WTC11 (cell line): Measurements from ENCODE around the gene CACNA1H.

Experiments
- CREB1 ChIP-seq: sonication (generic); formaldehyde crosslinking; IDR thresholded peaks from 2 replicates; pipeline ENCODE4 v1.8.0; 2023; ENCODE audit warnings: mild to moderate bottlenecking, missing genetic modification reagents
- FOXJ3 ChIP-seq: sonication (generic); formaldehyde crosslinking; IDR thresholded peaks from 2 replicates; pipeline ENCODE4 v1.9.0; 2021; ENCODE audit warnings: missing genetic modification reagents, mild to moderate bottlenecking, borderline replicate concordance
- MXD4 ChIP-seq: fragments of 250-450 bp; sonication (Bioruptor Pico); IDR thresholded peaks from 2 replicates; pipeline ENCODE4 v1.8.0; 2021; ENCODE audit warnings: mild to moderate bottlenecking, moderate library complexity, borderline replicate concordance
- NFYB ChIP-seq: sonication (generic); formaldehyde crosslinking; conservative IDR thresholded peaks from 2 replicates; pipeline ENCODE4 v1.8.0; 2022; ENCODE audit warnings: low read depth, missing genetic modification reagents
- NR3C1 ChIP-seq: sonication (generic); formaldehyde crosslinking; conservative IDR thresholded peaks from 2 replicates; pipeline ENCODE4 v1.8.1; 2023; ENCODE audit warnings: low read depth, mild to moderate bottlenecking, missing genetic modification reagents
- SP1 ChIP-seq: sonication (generic); formaldehyde crosslinking; conservative IDR thresholded peaks from 2 replicates; pipeline ENCODE4 v1.8.1; 2022; ENCODE audit warnings: missing genetic modification reagents
- TEAD4 ChIP-seq: sonication (generic); formaldehyde crosslinking; IDR thresholded peaks from 2 replicates; pipeline ENCODE4 v1.8.0; 2022; ENCODE audit warnings: mild to moderate bottlenecking, missing genetic modification reagents
- ZNF263 ChIP-seq: sonication (generic); formaldehyde crosslinking; IDR thresholded peaks from 2 replicates; pipeline ENCODE4 v1.8.1; 2022; ENCODE audit warnings: low read depth, mild to moderate bottlenecking, moderate library complexity, missing genetic modification reagents
- TF ChIP-seq, protein P1 (sequence below): fragments of 200-600 bp; IDR thresholded peaks from 2 replicates; pipeline ENCODE4 v1.8.0; 2022; ENCODE audit warnings: antibody characterized with exemption
- TF ChIP-seq, protein P2 (sequence below): sonication (generic); formaldehyde crosslinking; IDR thresholded peaks from 2 replicates; pipeline ENCODE4 v1.8.1; 2022; ENCODE audit warnings: low read depth, missing genetic modification reagents, borderline replicate concordance
- TF ChIP-seq, protein P3 (sequence below): sonication (generic); formaldehyde crosslinking; IDR thresholded peaks from 2 replicates; pipeline ENCODE4 v1.8.1; 2022; ENCODE audit warnings: mild to moderate bottlenecking, missing genetic modification reagents, moderate library complexity, borderline replicate concordance
- TF ChIP-seq, protein P4 (sequence below): sonication (generic); formaldehyde crosslinking; IDR thresholded peaks from 2 replicates; pipeline ENCODE4 v1.8.1; 2023; ENCODE audit warnings: mild to moderate bottlenecking, missing genetic modification reagents
- TF ChIP-seq, protein P5 (sequence below): sonication (generic); formaldehyde crosslinking; conservative IDR thresholded peaks from 2 replicates; pipeline ENCODE4 v1.8.1; 2022; ENCODE audit warnings: mild to moderate bottlenecking, missing genetic modification reagents
- TF ChIP-seq, protein P6 (sequence below): sonication (generic); formaldehyde crosslinking; IDR thresholded peaks from 2 replicates; pipeline ENCODE4 v1.8.1; 2023; ENCODE audit warnings: mild to moderate bottlenecking, missing genetic modification reagents, moderate library complexity

DNA sequence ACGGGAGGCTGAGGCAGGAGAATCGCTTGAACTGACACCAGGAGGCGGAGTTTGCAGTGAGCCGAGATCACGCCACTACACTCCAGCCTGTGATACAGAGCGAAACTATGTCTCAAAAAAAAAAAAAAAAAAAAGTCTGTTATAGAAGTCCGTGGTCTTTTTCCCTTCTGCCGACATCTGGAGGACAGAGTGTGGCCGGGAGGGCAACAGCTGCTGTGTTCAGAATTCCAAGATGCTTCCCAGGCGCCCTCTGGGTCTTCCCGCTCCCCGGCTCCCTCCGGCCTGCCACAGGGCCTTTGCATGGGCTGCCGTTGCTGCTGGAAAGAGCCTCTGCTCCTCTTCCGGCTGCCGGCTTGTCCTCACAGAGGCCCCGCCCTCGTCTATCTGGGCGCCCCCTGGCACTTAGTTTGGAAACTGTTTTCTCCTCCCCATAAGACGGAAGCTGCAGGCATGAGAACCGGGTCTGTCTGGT, 2.4 kb upstream of the CACNA1H start:
- TF ChIP-seq MXD4 (CRISPR knock-in tag), result no peak
- TF ChIP-seq, protein P1, sequence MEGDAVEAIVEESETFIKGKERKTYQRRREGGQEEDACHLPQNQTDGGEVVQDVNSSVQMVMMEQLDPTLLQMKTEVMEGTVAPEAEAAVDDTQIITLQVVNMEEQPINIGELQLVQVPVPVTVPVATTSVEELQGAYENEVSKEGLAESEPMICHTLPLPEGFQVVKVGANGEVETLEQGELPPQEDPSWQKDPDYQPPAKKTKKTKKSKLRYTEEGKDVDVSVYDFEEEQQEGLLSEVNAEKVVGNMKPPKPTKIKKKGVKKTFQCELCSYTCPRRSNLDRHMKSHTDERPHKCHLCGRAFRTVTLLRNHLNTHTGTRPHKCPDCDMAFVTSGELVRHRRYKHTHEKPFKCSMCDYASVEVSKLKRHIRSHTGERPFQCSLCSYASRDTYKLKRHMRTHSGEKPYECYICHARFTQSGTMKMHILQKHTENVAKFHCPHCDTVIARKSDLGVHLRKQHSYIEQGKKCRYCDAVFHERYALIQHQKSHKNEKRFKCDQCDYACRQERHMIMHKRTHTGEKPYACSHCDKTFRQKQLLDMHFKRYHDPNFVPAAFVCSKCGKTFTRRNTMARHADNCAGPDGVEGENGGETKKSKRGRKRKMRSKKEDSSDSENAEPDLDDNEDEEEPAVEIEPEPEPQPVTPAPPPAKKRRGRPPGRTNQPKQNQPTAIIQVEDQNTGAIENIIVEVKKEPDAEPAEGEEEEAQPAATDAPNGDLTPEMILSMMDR, result no peak
- TF ChIP-seq NR3C1 (CRISPR knock-in tag), result no peak
- TF ChIP-seq TEAD4 (CRISPR knock-in tag), result no peak
- no peak for TF ChIP-seq FOXJ3 (CRISPR knock-in tag)
- no peak for TF ChIP-seq ZNF263 (CRISPR knock-in tag)
- TF ChIP-seq, protein P2, sequence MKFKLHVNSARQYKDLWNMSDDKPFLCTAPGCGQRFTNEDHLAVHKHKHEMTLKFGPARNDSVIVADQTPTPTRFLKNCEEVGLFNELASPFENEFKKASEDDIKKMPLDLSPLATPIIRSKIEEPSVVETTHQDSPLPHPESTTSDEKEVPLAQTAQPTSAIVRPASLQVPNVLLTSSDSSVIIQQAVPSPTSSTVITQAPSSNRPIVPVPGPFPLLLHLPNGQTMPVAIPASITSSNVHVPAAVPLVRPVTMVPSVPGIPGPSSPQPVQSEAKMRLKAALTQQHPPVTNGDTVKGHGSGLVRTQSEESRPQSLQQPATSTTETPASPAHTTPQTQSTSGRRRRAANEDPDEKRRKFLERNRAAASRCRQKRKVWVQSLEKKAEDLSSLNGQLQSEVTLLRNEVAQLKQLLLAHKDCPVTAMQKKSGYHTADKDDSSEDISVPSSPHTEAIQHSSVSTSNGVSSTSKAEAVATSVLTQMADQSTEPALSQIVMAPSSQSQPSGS (CRISPR knock-in tag), result no peak
- TF ChIP-seq, protein P3, sequence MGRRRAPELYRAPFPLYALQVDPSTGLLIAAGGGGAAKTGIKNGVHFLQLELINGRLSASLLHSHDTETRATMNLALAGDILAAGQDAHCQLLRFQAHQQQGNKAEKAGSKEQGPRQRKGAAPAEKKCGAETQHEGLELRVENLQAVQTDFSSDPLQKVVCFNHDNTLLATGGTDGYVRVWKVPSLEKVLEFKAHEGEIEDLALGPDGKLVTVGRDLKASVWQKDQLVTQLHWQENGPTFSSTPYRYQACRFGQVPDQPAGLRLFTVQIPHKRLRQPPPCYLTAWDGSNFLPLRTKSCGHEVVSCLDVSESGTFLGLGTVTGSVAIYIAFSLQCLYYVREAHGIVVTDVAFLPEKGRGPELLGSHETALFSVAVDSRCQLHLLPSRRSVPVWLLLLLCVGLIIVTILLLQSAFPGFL (CRISPR knock-in tag), result no peak
- no peak for TF ChIP-seq NFYB (CRISPR knock-in tag)
- no peak for TF ChIP-seq CREB1 (CRISPR knock-in tag)
- TF ChIP-seq, protein P4, sequence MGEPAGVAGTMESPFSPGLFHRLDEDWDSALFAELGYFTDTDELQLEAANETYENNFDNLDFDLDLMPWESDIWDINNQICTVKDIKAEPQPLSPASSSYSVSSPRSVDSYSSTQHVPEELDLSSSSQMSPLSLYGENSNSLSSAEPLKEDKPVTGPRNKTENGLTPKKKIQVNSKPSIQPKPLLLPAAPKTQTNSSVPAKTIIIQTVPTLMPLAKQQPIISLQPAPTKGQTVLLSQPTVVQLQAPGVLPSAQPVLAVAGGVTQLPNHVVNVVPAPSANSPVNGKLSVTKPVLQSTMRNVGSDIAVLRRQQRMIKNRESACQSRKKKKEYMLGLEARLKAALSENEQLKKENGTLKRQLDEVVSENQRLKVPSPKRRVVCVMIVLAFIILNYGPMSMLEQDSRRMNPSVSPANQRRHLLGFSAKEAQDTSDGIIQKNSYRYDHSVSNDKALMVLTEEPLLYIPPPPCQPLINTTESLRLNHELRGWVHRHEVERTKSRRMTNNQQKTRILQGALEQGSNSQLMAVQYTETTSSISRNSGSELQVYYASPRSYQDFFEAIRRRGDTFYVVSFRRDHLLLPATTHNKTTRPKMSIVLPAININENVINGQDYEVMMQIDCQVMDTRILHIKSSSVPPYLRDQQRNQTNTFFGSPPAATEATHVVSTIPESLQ (CRISPR knock-in tag), result no peak
- TF ChIP-seq SP1 (CRISPR knock-in tag), result no peak
- TF ChIP-seq, protein P5, sequence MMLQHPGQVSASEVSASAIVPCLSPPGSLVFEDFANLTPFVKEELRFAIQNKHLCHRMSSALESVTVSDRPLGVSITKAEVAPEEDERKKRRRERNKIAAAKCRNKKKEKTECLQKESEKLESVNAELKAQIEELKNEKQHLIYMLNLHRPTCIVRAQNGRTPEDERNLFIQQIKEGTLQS (CRISPR knock-in tag), result no peak
- TF ChIP-seq, protein P6, sequence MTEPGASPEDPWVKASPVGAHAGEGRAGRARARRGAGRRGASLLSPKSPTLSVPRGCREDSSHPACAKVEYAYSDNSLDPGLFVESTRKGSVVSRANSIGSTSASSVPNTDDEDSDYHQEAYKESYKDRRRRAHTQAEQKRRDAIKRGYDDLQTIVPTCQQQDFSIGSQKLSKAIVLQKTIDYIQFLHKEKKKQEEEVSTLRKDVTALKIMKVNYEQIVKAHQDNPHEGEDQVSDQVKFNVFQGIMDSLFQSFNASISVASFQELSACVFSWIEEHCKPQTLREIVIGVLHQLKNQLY (CRISPR knock-in tag), result no peak
